Measurements from ENCODE around the gene RAI14.
A peak's percentile ranks its signal among the peaks of the same experiment; 100 is the strongest.

Gene RAI14

DNA sequence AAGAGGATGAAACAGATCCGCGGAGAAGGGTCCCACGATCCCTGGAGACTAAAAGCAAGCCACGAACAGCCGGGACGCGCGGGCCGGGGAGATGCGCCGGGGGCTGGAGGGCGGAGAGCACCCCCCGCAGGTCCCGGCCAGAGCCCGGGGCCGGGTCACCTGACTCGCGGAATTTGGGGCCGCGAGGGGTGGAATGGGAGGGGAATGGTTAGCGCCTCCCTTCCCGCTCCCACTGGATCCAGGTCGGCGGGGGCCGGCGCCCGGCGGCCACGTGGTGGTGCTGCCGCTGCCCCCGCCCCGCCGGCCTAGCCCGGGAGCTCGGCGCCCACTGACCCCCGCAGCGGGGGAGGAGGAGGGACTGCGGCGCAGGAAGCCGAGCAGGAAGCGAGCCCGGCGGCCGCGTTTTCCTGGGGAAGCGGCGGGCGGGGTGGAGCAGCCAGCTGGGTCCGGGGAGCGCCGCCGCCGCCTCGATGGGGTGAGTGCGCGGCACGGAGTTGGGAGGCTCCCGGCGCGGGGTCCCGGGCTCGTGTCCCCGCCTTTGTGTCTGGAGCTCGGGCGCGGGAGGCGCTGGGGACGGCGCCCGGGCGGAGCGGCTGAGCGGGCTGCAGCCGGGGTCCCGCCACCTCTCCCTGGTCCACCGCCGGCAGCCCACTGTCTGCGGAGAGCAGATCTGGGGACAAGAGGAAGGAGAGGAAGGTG lies at the start of gene RAI14:
RAI14 (plus strand) TSS at position 328 of the 699 bp plus-strand sequence. CDS start 30,592 bp downstream, outside the sequence.
- peak; percentile 55 for DNase-seq

DNA sequence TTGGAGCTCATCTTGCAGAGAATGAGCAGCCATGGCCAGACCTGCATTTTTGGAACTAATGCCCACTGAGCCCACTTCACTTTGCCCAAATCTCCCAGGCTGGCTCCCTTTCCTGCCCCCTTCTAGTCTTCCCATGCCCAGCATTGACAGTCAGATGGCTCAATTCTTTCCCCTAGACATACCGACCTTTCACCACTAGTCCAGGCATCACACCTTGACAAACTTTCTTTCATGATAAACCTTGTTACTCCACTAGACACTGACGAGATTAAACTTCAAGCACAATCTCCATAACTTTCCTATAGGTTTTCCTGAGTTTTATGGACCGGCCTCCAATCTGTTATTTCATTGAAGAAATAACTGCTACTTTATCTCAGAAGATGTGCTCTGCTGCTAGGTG lies 47.8 kb upstream of the RAI14 start:
- no peak for DNase-seq

DNA sequence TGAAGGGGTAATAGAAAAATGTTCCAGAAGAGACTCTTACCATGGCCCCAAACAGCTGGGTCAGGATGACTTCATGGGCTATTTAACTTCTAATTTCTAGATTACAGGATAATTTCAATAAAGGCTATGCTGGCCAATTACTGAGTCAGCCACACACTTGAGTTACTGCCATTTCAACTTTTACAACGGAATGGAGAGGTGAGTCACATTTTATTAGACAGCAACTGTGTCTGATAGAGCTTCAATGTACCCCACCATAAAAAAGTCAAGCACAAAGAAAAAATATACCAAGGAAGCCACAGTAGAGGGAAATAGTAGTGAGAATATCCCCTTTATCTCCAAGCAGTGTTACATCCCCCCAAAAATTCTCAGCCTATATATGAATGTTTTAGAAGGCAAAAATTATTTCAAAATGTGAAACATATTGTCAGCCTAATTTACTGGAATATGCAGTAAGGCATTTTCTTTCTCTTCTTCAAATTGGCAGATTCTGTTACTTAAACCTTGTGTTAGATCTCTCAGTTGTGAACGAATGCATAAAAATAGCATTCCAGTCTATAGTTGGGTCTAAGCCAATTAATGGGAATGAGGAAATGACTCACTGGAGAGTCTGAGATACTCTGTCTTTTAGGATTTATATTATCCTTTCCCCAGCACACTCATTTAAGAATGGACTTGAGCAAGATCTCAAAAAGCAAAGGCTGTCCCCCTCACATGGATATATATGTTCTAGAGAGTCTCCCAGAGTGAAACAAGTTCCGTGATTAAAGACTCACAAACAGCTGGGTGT lies 47.1 kb upstream of the RAI14 start:
- no peak for DNase-seq

DNA sequence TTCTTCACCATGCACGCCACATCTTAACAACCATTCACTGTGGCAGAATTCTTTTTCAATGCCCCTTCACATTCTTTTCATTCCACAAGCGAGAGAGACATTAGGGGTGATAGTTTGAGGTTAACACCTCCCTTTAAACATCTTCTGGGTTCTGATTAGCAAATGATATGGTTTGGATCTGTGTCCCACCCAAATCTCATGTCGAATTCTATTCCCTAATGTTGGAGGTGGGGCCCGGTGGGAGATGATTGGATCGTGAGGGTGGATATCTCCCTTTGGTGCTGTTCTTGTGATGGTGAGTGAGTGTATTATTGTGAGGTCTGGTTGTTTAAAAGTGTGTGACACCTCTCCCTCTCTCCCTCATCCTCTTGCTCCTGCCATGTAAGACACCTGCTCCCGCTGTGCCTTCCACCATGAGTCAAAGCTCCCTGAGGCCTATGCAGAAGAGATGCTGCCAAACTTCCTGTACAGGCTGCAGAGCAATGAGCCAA lies 46.1 kb upstream of the RAI14 start:
- DNase-seq: no peak

DNA sequence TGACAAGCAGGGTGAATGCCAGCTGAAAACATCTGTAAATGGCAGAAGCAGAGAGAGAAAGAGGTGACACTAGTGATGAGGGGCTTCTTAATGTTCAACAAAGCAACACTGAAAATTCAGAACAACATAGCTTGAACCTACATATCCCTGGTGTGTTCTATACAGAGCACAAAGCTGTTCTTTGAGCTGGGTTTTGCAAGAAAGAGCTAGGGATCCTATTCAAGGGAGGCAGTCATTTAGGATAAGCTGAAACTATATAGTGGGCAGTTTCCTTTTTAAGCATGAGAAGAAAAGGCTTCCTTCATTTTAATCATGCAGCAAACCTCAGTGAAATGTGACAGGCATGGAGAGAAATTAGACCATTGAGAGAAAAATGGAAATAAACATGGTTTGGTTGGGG lies 45.6 kb upstream of the RAI14 start:
- DNase-seq: no peak

DNA sequence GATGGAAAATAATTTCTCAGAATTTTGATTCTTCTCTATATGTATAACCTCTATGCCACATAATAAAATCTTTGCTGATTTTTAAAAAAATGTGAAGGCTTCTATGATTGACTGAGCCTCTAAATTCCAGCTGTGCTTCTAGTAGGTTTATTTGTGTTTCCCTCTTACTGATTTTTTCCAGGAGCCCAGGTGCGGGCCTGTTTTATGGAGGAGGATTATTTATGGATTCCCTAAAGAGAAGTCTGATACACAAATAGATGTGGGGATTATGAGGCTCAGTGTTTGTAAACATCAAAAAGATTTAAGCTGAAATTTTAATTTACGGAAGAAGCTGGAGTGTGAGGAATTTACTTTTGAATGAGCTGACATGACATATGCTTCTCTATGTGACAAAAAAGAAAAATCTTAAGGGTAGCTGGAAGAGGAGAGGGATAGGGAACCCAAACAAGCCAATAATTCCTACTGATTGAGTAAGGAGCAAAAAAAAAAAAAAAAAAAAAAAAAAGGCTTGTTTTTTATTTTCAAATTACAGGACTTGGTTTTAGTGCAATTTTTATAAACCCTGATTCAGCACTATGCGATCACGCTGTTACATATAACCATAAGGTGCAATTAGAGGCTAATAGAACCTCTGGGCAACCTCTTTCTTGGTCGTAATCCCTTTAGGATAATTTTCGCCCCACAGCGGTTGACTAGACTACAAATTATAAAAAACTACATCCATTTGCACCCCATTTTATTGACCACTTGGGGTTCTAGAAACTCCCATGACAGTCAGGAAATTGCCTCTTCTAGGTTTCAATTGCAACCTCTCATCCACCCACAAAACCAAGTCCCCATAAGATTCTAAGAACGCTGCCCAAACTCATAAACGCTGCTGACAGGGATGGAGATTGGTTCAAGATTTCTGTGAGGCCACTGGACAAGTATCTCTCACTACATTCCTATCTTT lies 44.4 kb upstream of the RAI14 start:
- DNase-seq: no peak

DNA sequence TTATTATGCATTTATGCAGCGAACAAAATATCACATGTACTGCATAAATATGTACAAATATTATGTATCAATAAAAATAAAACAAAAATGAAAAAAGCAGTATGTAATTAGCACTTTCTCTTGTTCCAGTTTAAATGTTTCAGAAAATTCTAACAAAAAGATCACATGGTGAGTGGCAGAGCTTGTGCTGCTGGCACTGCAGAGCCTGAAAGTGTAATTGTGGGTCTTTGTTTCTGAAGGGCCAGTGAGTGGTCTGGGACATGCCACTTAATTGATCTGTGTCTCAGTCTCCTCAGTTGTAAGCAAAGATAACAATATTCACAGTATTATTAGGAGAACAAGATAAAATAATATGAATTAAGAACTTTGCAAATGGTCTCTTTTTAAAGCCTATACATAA lies 39.5 kb upstream of the RAI14 start:
- DNase-seq: no peak

DNA sequence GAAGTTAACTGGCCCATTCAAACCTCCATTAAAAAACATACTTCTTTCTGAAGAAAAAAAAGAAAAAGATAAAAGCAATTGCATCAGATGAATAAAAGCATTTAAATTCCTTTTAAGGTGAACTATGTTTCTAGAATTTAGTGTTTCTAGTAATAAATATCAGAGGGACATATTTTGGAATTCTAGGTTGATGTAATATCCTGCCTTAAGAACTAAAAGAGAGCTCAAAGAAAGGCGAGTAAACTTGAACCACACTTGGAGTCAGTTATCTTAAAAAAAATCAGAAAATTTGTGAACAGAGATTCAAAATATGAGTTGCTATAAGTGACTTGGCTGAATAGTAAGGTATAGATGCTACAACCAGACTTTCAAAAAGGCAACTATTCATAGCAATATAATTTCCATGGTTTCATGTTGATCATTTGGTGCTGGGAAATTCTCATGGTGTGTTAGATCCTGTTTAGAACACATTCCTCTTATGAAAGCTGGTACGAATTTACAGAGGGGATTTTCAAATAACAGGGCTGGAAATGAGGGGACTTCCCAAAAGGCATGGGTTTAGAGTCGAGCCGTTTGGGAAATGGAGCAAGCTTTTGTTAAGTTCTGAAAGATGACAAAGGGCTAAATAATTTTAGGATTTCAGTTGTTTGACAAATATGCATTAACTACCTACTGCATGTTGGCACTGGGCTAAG lies 37.6 kb upstream of the RAI14 start:
- no peak for DNase-seq

DNA sequence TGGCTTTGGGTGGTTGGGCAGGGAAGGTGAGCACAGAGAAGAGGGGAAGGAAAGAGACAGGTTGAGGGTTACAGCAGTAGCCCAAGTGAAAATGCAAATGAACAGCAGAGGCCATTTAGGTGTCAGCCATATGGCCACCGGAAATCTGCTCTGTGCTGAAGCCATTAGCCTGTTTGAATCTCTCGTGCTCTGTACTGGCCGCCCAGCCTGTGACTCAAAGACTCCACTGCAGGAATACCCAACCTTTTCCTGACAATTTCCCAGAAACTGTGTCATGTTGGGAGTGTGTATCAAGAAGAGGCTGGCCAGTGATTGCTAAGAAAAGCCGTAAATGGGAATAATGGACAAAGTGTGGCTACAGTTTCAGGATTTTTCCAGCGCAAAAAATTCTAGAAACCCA lies 35.9 kb upstream of the RAI14 start:
- no peak for DNase-seq

DNA sequence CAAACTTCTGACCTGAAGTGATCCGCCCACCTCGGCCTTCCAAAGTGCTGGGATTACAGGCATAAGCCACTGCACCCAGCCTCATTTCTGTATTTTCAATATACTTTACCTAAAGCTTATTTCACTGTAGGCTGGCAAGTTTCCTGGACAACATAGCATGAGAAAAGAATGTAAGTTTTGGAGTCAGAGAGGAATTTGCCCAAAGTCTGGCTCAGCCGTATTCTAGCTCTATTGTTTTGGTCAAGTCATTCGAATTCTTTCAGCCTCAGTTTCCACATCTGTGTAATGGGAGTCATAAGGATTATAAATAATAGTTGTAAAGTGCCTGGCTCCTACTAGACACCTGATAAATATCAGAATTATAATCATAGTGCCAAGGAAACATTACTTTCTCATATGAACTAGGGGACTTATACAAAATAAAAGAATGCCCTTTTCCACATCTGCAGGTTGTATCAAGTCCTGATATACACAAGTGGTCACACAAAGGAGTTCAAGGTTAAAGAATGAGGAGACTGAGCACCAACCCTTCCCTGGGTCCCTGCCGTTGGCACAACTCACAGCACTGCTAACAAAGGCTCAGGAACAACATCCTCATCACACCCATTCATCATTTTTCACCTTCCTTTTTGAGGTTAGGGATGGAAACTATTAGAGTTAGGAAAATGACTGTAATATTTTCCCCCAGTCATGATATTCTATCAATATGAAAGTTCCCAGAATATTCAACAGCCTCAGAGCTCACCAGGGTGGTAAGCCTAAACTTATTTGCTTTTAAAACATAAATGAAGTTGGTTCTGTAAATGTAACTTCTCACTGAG lies 34.6 kb upstream of the RAI14 start:
- DNase-seq: no peak

DNA sequence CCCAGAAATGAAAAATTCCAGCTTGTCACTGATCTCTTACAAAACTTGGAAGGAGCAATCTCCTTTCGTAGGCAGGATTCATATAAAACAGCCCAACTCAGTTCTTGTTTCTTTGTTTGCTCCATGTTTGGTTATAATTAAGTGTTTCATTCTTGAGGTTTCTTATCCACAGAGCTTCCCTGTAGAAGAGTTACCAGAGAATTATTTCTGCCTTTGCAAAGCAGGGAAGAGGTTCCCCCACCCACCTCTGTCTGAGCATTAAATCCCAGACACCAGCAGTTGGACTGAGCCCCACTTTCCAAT lies 34.1 kb upstream of the RAI14 start:
- no peak for DNase-seq

DNA sequence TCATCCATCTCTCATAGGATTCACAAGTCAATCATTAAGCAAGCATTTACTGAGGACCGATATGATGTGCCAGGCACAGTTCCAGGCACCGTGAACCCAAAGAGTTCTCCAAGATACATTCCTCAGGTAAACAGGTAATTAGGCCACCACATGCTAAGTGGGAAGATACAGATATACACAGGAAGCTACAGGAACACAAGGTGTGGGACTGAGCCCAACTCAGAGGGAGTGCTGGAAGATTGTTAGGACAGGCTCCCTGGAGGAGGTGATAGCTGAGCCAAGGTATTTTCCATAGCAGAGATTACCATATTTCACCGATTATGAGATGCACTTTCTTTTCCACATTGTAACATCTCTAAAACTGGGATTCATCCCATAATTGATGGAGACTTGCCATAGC lies 31.4 kb upstream of the RAI14 start:
- no peak for DNase-seq

DNA sequence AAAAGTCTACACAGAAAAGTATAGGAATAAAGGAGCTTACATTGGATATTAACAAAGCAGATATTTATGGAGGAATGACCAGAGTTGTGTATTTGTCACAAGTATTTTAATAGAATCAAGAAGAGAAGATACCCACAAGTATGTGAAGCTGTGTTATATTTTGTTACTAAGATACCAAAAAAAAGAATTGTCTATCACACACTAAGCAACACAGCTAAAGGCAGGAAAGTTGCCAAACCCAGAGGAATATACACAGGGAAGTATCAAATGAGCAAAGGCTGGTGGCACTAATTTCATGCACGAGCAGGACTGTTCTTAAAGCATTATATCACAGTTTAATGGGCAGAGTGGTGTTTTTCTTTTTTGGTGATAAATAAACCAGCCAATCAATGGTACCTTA lies 30.9 kb upstream of the RAI14 start:
- no peak for DNase-seq

DNA sequence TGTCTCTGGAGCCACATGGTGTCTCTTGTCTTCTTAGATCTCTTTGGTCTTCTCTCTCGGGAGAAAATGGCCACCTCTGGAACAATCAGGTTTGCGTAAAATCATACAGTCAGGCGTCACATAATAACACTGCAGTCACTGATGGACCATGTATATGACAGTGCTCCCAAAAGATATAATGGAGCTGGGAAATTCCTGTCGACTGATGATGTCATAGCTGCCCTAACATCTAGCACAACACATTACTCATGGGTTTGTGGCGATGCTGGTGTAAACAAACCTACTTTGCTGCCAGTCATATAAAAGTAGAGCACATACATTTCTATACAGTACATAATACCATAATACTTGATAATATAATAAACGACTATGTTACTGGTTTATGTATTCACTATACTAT lies 30.1 kb upstream of the RAI14 start:
- no peak for DNase-seq

DNA sequence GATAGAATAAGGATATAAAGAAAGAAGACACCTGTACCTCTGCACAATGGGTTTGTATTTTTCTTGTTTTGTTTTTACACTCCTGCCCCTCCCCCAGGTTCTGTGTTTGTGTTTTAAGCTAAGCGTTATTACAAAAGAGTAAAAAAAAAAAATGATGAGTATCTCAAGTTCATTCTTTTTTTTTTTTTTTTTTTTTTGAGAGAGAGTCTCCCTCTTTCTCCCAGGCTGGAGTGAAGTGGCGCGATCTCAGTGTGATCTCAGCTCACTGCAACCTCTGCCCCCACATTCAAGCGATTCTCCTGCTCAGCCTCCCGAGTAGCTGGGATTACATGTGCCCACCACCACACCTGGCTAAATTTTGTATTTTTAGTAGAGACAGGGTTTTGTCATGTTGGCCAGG lies 29.4 kb upstream of the RAI14 start:
- DNase-seq: no peak

DNA sequence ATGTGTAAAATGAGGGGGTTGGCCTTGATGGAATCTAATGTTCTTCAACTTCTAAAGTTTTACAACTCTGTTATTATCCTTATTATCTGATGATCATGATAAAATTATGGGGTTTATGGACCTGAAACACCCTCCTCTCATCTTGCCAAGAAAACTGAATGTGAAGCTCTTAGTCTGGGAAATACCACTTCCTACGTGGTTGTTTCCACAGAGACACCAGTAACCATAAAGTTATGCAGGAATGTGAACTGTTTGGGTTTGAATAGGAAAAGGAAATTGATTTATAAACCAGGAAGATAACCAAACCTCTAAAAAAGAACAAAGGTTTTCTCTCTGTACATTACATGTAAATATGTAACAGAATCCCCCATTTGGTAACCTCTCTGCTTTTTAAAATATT lies 28.3 kb upstream of the RAI14 start:
- DNase-seq: no peak

DNA sequence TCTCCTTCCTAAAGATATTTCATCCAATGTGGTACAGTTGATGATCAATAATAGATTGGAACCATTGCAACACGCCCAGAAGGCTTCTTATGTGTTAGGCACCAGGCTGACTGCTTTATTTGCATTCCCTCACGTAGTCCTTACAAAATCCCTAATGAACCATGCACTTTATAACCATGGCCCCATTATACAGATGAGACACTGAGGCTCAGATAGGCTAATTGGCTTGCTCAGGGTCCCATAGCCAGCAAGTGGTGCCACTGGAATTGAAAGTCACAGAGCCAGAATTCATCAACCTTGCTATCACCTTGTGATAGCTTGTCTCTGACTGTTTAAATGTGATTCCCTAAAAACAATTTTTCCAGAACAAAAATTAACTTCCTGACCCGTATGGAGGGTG lies 27.8 kb upstream of the RAI14 start:
- no peak for DNase-seq

DNA sequence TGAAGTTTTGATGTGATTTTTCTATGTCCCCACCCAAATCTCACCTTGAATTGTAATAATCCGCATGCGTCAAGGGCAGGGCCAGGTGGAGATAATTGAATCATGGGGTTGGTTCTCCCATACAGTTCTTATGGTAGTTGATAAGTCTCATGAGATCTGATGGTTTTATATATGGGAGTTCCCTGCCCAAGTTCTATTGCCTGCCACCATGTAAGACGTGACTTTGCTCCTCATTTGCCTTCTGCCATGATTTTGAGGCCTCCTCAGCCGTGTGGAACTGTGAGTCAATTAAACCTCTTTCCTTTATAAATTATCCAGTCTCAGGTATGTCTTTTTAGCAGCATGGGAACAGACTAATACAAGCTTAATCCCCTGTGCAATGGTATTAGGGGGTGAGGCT lies 25.5 kb upstream of the RAI14 start:
- DNase-seq: no peak

DNA sequence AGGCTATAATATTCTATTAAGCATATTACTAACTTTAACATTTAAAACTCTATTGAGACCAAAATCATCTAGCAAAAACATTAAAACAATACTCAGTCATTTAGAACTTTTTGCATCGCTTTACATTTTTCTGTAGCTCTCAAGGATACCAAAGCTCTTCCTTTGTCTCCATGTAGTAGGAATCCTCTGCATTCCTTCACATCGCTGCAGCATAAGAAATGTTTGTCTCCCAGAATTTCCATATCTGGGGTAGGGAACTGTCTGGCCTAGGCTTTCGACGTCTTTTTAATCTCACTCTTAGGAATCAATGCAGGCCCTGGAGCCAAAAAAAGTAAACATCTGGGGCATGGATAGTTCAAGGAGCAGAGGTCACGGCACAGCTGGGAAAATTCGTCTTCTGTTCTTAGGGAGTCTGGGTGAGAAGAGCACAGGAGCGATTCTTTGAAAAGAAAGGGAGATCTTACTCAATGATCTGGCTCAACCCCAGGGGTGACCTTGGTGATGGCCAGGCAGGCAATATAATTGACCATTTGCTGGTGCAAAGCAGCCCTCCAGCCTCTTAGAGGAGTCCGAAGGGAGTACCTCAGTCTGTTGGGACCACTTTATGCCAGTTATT lies 23.2 kb upstream of the RAI14 start:
- DNase-seq: no peak

DNA sequence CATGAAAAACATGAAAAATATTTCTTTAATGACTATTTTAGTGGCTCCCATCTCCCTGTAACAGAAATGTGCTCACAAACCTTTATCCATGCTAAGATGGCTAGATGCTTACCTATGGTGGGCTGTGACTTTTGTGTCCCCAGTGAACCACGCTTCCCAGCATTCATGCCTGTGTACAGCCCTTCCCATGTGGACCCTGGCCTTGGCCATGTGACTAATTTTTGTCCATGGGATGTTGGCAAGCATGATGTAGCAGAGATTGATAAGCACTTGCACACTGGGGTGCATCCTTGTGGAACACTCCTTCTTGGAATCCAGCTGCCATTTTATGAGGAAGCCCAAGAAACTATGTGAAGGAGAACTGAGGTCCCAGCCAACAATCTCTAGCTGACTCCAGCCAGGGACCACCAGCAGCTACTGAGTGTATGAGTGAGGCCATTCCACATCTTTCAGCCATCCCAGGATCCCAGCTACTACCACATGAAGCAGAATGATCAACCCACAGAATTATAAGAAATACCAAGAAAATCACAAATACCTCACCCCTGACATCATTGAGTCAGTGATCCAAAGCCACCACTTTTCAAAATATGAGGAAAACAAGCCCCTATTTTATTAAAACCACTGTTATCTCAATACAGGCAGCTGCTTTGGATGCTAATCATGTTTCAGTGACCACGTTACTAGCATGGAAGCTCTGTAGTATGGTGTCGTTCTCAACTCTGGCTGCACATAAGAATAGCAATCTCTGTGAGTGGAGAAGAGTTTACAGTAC lies 16.1 kb upstream of the RAI14 start:
- DNase-seq: no peak

Data from NCI-H748 treated with DMSO at 0.1 percent for 48 hours (cell line).